ENCODE measurements around the gene NBEAL1. TPM values are rescaled to one million over a fixed set of nuclear protein-coding genes. Genes with fewer than 3 reads are reported as not detected.
"Not testable (repeated sequence)": the region's sequence is repeated elsewhere in the genome, so short reads cannot be mapped to it uniquely, and the experiment has no call there.

The NBEAL1 gene
- total RNA-seq: 10 to 100 TPM; 11.6 to 15.9 (median 12.6) TPM
- polyA plus RNA-seq: 1 to 10 TPM; 6.2 to 9.2 TPM
- total RNA-seq: 38.4 reads per million, percentile 65 among the genes with 10 or more reads in this experiment

DNA sequence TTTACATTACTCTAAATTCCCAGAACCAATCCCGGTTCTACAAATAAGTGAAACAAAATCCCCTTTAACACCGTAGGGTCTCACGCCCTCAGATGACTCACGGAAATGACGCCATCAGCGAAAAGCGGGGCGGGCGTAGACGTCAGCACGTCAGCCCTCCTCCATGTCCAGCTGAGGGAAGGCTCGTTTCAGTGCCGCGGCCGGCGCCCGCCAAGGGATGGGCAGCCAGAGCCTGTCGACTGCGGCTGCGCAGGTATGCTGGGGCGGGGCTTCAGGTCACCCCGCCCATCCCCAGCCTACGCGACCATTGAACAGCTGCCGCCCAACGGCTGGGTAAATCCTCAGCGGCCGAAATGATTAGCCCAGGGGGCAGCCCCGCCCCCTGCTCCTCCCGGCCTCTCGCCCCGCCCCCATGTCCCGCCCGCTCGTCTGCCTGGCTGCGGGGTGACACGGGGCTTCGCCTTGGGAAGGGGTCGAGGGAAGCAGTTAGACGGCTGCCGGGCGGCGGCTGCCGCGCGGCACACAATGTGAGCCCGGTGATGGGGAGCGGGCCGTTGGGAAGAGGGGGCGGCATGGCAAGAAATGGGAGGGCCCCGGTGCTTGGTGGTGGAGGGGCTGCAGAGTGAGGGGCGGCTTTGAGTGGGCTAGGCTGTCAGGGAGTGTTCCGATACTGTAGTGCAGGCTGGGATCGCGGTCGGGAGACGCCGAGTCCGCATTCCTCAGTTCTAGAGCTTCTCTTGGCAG is at the start of gene NBEAL1:
TSS of gene NBEAL1 (plus strand) at position 420 of the 744 bp plus-strand sequence. CDS start 1,510 bp downstream, outside the sequence.
- no peaks in the 10 kb centered on the region for H3K27me3 ChIP-seq (ENCODE audit: control insufficient read depth in 2 of 2, insufficient read depth in 2 of 2, low read length in 2 of 2)
- Mint-ChIP-seq H3K27me3 (peaks cover 0 to 19% (median 0%) of the 10 kb centered on the region in 5 donors), H3K36me3 (peaks cover 0 to 3% (median 0%) of the 10 kb centered on the region in 5 donors), H3K4me1 (peaks cover 18 to 48% (median 41%) of the 10 kb centered on the region in 7 donors), H3K27ac (peak within 1 kb of the TSS; percentile 84 to 98 (median 94)), H3K9me3 (no peaks in the 10 kb centered on the region), H3K4me3 (peak within 1 kb of the TSS; percentile 90 to 97 (median 95))
- peak within 1 kb of the TSS; percentile 92 for H3K27ac ChIP-seq (ENCODE audit: low read depth, low read length)
- peak; percentile 88 to 99 (median 90) for DNase-seq
- CTCF ChIA-PET: no interaction called here
- peaks cover 5 to 14% of the 10 kb centered on the region in 2 donors for H3K4me1 ChIP-seq (ENCODE audit: control insufficient read depth in 2 of 2, insufficient read depth in 2 of 2, low read length in 2 of 2)
- no peaks in the 10 kb centered on the region for H3K9me3 ChIP-seq (ENCODE audit: control insufficient read depth in 2 of 3, low read length in 3 of 3)
- peak; percentile 95 for ATAC-seq
- POLR2A ChIA-PET: no interaction called here
- intact Hi-C loops (cut with micrococcal nuclease): loop anchor here (1.0 to 10.0 kb wide), 14 partner anchors 103 to 1372 kb away; partner anchors contain the start of genes ABI2 (in 2 of the 2), FAM117B (in 2 of the 2), FZD7 (in 2 of the 2) and TMEM237 (in 2 of the 2)
- peaks cover 0 to 8% (median 0%) of the 10 kb centered on the region in 3 experiments for H3K36me3 ChIP-seq (ENCODE audit: control insufficient read depth in 2 of 3, insufficient read depth in 3 of 3, low read length in 3 of 3)
- peak within 1 kb of the TSS; percentile 92 for H3K4me3 ChIP-seq (ENCODE audit: low read length)

DNA sequence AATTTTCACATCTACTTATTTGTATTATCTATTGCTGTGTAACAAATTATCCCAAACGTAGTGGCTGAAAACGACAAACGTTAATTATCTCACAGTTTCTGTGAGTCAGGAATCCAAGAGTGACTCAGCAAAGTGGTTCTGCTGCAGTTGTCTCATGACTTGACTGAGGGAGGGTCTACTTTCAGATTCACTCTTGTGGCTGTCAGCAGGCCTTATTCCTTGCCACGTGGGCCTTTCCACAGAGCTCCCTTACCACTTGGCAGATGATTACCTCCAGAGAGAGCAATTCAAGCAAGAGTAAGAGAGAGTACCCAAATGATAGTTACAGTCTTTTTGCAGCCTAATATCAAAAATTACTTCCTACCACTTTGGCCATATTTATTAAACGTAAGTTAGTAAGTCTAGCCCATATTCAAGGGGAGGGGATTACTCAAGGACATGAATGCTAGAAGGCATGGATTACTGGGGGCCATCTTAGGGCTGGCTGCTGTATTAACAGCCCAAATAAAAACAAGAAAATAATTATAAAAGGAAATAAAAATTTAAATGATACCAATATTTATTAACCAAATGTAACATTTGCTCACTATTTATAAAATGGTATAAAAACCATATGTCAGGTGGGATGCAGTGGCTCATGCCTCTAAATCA is 48.7 kb upstream of the NBEAL1 start:
- Mint-ChIP-seq H3K9me3 (no peaks in the 10 kb centered on the region), H3K27me3 (no peaks in the 10 kb centered on the region), H3K4me1 (peaks cover 0 to 8% (median 0%) of the 10 kb centered on the region in 7 donors), H3K4me3 (no peak overlapping the region), H3K27ac (no peak overlapping the region), H3K36me3 (peaks cover 0 to 46% (median 7%) of the 10 kb centered on the region in 5 donors)
- Histone ChIP-seq H3K9me3 (ENCODE audit: control insufficient read depth in 2 of 3, low read length in 3 of 3) (no peaks in the 10 kb centered on the region), H3K36me3 (ENCODE audit: control insufficient read depth in 2 of 3, insufficient read depth in 3 of 3, low read length in 3 of 3) (peaks cover 0 to 3% (median 0%) of the 10 kb centered on the region in 3 experiments), H3K27me3 (ENCODE audit: control insufficient read depth in 2 of 2, insufficient read depth in 2 of 2, low read length in 2 of 2) (no peaks in the 10 kb centered on the region), H3K4me1 (ENCODE audit: control insufficient read depth in 2 of 2, insufficient read depth in 2 of 2, low read length in 2 of 2) (no peaks in the 10 kb centered on the region), H3K27ac (ENCODE audit: low read depth, low read length) (no peak overlapping the region), H3K4me3 (ENCODE audit: low read length) (no peak overlapping the region)
- DNase-seq: peak in 1 of 9 donors; percentile 27
- intact Hi-C loops (cut with micrococcal nuclease): no loop called here
- ChIA-PET POLR2A (no interaction called here), CTCF (no interaction called here)
- ATAC-seq: peak; percentile 31

DNA sequence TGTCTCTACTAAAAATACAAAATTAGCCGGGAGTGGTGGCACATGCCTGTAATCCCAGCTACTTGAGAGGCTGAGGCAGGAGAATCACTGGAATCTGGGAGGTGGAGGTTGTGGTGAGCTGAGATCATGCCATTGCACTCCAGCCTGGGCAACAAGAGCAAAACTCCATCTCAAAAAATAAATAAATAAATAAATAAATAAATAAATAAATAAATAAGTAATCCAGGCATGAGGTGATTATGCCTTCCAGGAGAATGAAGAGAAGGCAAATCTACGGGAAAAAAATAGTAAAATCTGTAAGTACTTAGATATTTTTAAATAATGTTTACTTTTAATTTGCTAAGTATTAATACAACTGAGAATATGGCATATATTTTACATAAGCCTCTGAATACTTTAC is 45.3 kb upstream of the NBEAL1 start:
- H3K9me3 ChIP-seq (ENCODE audit: control insufficient read depth in 2 of 3, low read length in 3 of 3); POLR2A ChIA-PET; H3K4me1 ChIP-seq (ENCODE audit: control insufficient read depth in 2 of 2, insufficient read depth in 2 of 2, low read length in 2 of 2); H3K27me3 ChIP-seq (ENCODE audit: control insufficient read depth in 2 of 2, insufficient read depth in 2 of 2, low read length in 2 of 2); intact Hi-C loops (cut with micrococcal nuclease); H3K27ac Mint-ChIP-seq; H3K4me1 Mint-ChIP-seq; H3K36me3 ChIP-seq (ENCODE audit: control insufficient read depth in 2 of 3, insufficient read depth in 3 of 3, low read length in 3 of 3); H3K27me3 Mint-ChIP-seq; DNase-seq; H3K4me3 ChIP-seq (ENCODE audit: low read length); H3K27ac ChIP-seq (ENCODE audit: low read depth, low read length); H3K4me3 Mint-ChIP-seq; H3K9me3 Mint-ChIP-seq; ATAC-seq: not testable (repeated sequence)
- CTCF ChIA-PET: interaction anchor here (0.6 kb wide), 1 partner anchor 353 kb away, joined by 3 read pairs; no protein-coding TSS in a partner anchor
- H3K36me3 Mint-ChIP-seq: peaks cover 3 to 35% (median 13%) of the 10 kb centered on the region in 5 donors

DNA sequence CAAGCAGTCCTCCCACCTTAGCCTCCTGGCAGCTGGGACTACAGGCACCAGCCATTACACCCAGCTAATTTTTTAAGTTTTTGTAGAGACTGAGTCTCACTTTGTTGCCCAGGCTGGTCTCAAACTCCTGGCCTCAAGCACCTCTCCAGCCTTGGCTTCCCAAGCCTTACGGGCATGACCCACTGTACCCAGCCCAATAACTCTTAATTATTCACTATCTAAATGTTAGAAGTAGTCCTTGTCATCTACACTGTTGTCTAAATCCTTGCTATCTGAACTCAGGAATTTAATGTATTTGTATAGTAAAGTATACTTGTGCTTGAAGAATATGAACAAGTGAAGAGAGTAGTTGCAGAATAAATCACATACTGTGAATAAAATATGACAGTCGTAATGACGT is 37.9 kb upstream of the NBEAL1 start:
- H3K27me3 Mint-ChIP-seq: no peaks in the 10 kb centered on the region
- ATAC-seq (no peak), DNase-seq (no peak)
- Histone ChIP-seq H3K9me3 (ENCODE audit: control insufficient read depth in 2 of 3, low read length in 3 of 3) (no peaks in the 10 kb centered on the region), H3K36me3 (ENCODE audit: control insufficient read depth in 2 of 3, insufficient read depth in 3 of 3, low read length in 3 of 3) (peaks cover 0 to 6% (median 4%) of the 10 kb centered on the region in 3 experiments), H3K27ac (ENCODE audit: low read depth, low read length) (no peak overlapping the region), H3K4me3 (ENCODE audit: low read length) (no peak overlapping the region), H3K27me3 (ENCODE audit: control insufficient read depth in 2 of 2, insufficient read depth in 2 of 2, low read length in 2 of 2) (no peaks in the 10 kb centered on the region), H3K4me1 (ENCODE audit: control insufficient read depth in 2 of 2, insufficient read depth in 2 of 2, low read length in 2 of 2) (no peaks in the 10 kb centered on the region)
- H3K4me1 Mint-ChIP-seq: peaks cover 0 to 2% (median 0%) of the 10 kb centered on the region in 7 donors
- peaks cover 5 to 43% (median 25%) of the 10 kb centered on the region in 5 donors for H3K36me3 Mint-ChIP-seq
- no peak overlapping the region for H3K4me3 Mint-ChIP-seq
- H3K27ac Mint-ChIP-seq: no peak overlapping the region
- intact Hi-C loops (cut with micrococcal nuclease): no loop called here
- POLR2A ChIA-PET: no interaction called here
- H3K9me3 Mint-ChIP-seq: no peaks in the 10 kb centered on the region
- CTCF ChIA-PET: no interaction called here

DNA sequence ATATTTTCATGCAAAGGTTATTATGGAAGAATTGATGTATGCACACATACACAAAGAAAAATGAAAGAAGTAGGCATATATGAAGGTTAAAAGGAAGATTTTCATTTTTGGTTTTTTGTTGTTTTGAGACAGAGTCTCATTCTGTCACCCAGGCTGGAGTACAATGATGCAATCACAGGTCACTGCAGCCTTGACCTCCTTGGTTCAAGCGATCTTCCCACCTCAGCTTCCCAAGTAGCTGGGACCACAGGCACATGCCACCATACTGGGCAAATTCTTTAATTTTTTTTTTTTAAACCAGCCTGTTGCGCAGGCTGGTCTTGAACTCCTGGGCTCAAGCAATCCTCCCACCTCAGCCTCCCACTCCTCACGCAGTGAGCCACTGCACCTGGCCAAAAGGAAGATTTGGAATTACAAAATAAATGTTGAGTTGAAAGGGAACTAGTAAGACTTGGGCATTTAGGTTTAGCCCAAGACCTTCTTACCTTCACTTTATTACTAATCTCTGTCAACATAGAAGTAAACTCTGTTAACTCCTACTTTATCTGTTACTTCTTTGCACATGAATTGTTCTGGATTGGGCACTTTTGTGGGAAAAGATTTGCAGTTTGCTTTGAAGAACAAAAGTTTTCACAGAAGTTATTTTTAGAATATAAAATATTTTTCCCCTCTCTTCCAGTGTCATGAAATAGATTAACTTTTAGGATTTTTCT is 31.7 kb upstream of the NBEAL1 start:
- H3K9me3 ChIP-seq (ENCODE audit: control insufficient read depth in 2 of 3, low read length in 3 of 3): no peaks in the 10 kb centered on the region
- H3K36me3 Mint-ChIP-seq: peaks cover 4 to 49% (median 28%) of the 10 kb centered on the region in 5 donors
- no peak for ATAC-seq
- H3K27ac Mint-ChIP-seq: no peak overlapping the region
- DNase-seq: no peak
- no peaks in the 10 kb centered on the region for H3K27me3 ChIP-seq (ENCODE audit: control insufficient read depth in 2 of 2, insufficient read depth in 2 of 2, low read length in 2 of 2)
- peaks cover 0 to 2% (median 0%) of the 10 kb centered on the region in 7 donors for H3K4me1 Mint-ChIP-seq
- peaks cover 0 to 8% (median 3%) of the 10 kb centered on the region in 3 experiments for H3K36me3 ChIP-seq (ENCODE audit: control insufficient read depth in 2 of 3, insufficient read depth in 3 of 3, low read length in 3 of 3)
- H3K9me3 Mint-ChIP-seq: no peaks in the 10 kb centered on the region
- CTCF ChIA-PET: interaction anchor here (0.6 kb wide), 1 partner anchor 16 kb away, joined by 3 read pairs; no protein-coding TSS in a partner anchor
- no peaks in the 10 kb centered on the region for H3K27me3 Mint-ChIP-seq
- H3K4me3 ChIP-seq (ENCODE audit: low read length): no peak overlapping the region
- POLR2A ChIA-PET: interaction anchor here (0.6 kb wide), 1 partner anchor 284 kb away, joined by 3 read pairs; no protein-coding TSS in a partner anchor
- intact Hi-C loops (cut with micrococcal nuclease): no loop called here
- no peaks in the 10 kb centered on the region for H3K4me1 ChIP-seq (ENCODE audit: control insufficient read depth in 2 of 2, insufficient read depth in 2 of 2, low read length in 2 of 2)
- no peak overlapping the region for H3K27ac ChIP-seq (ENCODE audit: low read depth, low read length)
- H3K4me3 Mint-ChIP-seq: no peak overlapping the region

DNA sequence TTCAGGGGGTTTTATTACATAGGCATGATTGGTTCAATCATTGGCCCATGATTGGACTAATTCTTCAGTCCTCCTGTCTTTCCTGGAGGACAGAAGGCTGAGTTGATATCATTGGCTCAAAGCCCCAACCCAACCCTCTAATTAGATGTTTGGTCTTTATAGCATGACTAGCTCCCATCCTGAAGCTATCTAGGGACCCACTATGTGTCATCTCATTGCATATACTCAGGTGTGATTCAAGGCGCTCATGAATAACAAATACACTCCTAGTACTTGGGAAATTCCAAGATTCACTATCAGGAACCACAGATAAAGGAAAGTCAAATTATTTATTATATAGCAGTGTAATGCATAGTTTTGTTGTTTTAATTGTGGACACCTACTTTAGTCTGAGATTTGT is 24.9 kb upstream of the NBEAL1 start:
- H3K27me3 Mint-ChIP-seq: peaks cover 0 to 4% (median 0%) of the 10 kb centered on the region in 5 donors
- intact Hi-C loops (cut with micrococcal nuclease): no loop called here
- DNase-seq (no peak), ATAC-seq (no peak)
- H3K36me3 Mint-ChIP-seq: peaks cover 0 to 8% (median 0%) of the 10 kb centered on the region in 5 donors
- H3K27me3 ChIP-seq (ENCODE audit: control insufficient read depth in 2 of 2, insufficient read depth in 2 of 2, low read length in 2 of 2): no peaks in the 10 kb centered on the region
- ChIA-PET POLR2A (no interaction called here), CTCF (no interaction called here)
- no peak overlapping the region for H3K4me3 Mint-ChIP-seq
- no peak overlapping the region for H3K27ac Mint-ChIP-seq
- H3K36me3 ChIP-seq (ENCODE audit: control insufficient read depth in 2 of 3, insufficient read depth in 3 of 3, low read length in 3 of 3): no peaks in the 10 kb centered on the region
- H3K4me1 ChIP-seq (ENCODE audit: control insufficient read depth in 2 of 2, insufficient read depth in 2 of 2, low read length in 2 of 2): no peaks in the 10 kb centered on the region
- H3K4me1 Mint-ChIP-seq: no peaks in the 10 kb centered on the region
- no peak overlapping the region for H3K4me3 ChIP-seq (ENCODE audit: low read length)
- H3K9me3 ChIP-seq (ENCODE audit: control insufficient read depth in 2 of 3, low read length in 3 of 3): no peaks in the 10 kb centered on the region
- no peaks in the 10 kb centered on the region for H3K9me3 Mint-ChIP-seq
- H3K27ac ChIP-seq (ENCODE audit: low read depth, low read length): no peak overlapping the region
